HT1080 (cell line): ENCODE data around the gene UBA1. TPM values are rescaled to one million over a fixed set of nuclear protein-coding genes. Genes with fewer than 3 reads are reported as not detected.

ENCODE experiments used
- DNase-seq: peaks from one replicate; pipeline ENCODE4 v3.0.0-alpha.2; 2015; ENCODE audit warnings: low read depth
- total RNA-seq: library from RNA; depleted of rRNA; stranded (reverse); fragments of >200 nt; shearing (Covaris generic); gene quantifications from 2 replicates; pipeline ENCODE4 v1.2.3, GENCODE V29; 2014

The UBA1 gene
- total RNA-seq, 1 experiment from 2014 or later: 212 TPM

DNA sequence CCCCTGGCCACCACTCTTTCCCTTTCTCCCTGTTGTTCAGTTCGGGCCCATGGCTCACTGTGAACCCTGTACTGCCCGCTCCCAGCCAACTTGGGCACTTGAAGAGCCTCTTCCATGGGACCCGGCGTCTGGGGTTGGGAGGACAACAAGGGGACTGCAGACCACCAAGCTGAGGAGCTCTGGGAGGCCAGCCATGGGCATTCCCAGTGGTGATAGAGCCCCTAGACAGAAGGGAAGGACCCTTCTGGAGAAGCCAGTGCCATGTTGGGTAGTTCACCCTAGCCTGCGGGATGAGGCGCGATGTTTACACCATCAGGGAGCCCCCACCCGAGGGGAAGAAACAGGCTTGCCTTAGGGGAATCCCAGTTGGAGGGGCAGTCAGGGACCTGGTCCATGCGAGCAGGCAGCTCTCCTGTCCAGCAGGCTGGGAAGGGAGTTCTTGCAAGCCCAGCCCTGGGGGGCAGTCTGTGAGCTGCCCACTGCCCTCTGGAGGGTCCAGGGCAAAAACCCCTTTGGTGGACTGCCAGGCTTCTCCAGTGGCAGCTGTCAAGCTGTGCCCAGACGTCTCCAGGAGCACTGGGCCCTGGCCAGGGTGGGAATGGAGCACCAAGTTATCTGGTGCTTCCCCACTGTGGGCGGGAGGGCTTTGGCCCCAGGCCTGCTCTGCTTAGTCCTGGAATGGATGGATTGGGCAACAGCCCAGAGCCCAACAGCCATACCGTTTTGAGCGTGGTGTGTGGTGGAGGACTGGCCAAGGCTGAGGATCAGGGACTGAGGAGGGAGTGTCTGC is 23.7 kb upstream of the UBA1 start:
- DNase-seq: no peak

DNA sequence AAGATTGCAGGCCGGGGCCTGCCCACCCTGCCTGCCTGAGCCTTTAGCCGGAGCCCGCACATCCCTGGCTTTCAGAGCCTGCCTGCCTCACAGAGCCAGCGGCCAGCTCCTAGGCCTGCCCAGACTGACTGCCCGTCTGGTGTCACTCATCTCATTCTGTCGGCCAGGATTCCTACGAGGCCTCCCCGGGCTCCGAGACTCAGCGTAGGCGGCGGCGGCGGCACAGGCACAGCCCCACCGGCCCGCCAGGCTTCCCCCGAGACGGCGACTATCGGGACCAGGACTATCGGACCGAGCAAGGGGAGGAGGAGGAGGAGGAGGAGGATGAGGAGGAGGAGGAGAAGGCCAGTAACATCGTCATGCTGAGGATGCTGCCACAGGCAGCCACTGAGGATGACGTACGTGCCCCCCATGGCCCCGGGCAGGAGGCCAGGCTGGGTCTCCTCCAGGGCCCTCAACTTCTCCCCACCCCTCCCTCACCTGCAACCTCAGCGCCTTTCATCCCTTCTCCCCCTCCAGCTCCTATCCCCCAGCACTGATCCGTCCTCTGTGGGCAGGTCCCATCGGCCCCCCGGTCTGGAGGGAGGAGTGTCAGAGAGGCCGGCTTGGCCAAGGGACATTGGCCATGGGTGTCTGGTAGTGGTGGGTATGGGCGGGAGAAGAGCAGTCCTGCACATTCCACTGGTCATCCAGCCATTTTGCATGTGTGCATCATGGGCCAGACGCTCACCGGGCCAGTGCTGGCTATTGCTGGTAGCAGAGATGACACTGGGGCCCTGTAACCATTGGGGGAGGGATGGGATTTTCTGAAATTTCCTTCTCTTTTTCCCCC is 22.6 kb upstream of the UBA1 start:
- DNase-seq: no peak

DNA sequence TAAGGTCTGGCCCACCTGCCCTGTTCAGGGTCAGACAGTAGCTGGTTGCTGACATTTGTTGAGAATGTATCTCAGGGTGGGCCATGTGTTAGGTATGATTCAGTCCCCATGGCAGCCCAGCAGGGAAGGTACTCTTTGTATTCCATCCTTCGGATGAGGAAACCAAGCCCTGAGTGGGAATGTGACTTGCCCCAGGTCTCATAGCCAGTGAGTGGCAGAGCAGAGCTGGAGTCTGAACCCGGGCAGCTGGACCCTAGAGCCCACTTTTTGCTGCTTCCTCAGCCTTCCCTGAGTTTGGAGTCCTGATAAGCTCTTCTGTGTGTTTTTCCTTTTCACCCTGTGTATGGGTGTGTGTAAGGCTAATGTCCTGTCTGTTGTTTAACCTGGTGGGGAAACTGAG is 21.6 kb upstream of the UBA1 start:
- DNase-seq: no peak

DNA sequence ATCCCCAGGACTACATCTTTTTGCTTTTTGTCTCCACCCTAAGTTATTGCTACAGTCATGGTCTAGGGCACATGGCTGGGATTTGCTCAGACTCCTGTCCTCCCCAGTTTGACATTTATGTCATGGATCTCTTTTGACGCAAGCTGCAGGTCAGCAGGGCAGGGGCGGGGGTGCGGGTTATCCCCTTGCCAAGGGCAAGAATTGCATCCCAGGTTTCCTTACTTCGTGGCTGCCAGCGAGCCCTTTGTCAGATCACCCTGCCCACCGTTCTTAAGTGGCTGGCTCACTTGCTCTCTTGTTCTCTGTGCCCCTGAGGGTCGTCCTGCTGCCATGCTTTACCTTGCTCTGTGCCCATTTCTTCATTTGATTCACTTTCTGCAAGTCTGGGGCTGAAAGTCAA is 21.1 kb upstream of the UBA1 start:
- no peak for DNase-seq

DNA sequence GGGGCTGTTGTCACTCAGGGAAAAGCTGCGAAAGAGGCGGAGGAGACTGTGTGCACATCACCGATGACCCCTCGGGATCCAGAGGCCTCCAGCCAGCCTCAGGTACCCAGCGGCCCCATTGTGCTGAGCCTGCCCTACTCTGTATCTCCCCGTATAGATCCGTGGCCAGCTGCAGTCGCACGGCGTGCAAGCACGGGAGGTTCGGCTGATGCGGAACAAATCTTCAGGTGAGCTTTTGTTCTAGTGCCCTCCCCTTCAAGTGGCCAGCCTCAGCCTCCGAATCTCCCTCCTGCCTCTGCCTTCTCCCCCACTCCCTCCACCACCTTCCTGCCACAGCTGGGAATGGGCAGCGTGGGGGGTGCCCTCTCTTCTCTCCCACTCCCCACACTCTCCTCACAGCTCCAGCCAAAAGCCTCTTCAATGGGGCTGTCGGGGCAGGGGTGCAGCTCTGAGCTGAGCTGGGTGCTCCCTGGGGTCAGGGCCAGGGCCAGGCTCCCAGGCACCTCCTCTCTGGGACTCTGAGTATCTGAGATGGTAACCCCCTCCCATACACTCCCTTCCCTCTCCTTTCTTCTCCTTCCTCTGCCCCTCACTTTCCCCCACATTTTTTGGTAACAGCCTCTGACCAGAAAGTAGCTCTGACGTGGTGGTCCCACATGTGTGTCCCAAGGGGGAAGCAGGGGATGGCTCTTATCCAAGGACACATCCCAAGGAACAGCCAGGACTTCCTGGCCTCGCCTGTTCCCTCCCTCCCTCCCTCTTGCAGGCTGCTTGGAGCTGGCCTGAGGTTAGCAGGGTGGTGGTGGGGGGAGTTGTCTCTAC is 20.4 kb upstream of the UBA1 start:
- DNase-seq: no peak

DNA sequence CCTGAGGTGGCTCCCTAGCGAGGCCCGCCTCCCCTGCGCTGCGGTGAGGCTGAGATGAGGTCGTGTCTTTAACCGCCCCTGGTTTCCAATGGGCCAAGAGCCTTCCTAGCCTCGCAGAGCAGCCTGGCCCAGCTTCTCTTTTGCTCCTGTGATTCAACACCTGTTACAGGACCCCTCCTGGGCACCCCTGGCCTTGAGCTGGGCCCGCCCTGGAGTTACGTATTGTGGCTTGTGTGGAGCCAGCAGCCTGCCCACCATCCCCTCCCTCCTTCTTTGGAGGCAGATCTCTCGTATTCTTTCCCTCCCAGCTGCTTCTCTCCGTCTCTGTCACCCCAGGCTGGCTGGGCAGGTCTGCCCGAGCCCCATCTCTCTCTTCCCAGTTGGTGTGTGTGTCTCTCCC is 19.3 kb upstream of the UBA1 start:
- no peak for DNase-seq

DNA sequence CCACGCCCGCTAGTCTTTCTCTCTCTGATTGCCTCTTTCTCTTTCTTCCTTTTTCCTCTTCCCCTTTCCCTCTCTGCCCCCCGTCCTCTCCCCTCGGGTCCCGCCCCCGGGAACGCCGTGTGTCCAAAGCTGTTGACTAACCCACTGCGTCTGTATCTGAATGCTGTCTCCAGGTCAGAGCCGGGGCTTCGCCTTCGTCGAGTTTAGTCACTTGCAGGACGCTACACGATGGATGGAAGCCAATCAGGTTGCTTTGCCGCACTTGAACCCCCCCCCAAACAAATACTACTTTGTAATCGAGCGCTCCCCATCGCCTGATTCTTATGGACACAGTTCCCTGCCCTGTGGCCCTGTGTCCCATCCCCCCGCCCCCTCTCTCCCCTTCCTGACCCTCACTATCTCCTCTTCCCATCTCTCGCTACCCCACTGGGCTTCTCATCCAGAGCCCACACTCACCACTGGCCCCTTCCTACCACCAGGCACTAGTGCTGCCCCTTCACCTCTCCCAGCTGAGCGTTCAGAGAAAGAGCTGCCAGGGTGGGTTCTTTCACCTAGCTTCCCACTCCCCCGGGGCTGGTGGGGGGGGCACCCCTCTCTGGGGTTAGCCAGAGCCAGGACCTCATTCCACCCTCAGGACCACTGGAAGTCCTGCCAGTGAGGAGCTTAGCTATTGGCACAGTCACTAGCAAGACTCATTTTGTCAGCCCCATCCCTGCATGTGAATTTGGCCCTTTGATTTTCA is 18.6 kb upstream of the UBA1 start:
- no peak for DNase-seq

DNA sequence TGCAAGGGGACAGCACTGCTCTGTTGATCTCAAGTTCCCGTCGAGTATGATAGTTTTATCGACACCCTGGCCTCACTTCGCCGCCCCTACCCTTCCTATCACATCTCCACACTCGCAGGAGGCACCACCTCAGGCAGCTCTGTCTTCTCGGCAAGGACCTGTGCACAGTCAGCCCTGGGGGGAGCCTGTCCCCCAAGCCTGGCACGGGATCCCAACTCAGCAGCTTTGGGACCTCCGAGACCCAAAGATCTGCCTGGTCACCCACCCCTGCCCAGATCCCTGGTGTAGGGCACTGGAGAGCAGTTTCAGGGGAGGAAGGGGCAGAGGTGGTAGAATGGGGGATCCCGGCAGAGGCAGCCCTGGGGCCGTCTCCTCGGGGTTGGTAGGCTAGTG is 18.0 kb upstream of the UBA1 start:
- DNase-seq: no peak

DNA sequence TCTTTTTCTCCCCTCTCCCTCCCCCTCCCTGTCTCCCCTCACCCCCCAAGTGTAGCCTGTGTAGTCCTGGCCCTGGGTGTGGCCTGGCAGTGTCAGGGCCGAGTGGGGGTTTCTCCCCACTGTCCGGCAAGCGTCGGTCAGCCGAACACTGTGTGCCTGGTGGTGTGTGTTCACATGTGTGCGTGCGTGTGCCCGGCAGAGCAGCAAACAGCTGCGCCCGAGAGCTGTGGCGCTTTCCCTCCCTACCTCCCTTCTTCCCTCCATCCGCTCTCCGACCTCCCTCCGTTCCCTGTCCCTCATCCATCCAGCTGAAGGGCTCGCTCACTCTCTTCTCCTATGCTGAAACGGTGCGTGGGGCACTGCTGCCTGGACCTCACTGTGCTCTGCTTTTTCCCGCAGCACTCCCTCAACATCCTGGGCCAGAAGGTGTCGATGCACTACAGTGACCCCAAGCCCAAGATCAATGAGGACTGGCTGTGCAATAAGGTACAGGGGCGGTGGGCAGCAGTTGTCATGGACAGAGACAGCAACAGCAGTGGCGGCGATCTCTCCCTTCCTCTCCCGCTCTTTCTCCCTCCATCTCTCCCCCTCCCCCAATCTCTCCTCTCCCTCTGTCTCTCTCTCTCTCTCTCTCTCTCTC is 17.4 kb upstream of the UBA1 start:
- DNase-seq: no peak

DNA sequence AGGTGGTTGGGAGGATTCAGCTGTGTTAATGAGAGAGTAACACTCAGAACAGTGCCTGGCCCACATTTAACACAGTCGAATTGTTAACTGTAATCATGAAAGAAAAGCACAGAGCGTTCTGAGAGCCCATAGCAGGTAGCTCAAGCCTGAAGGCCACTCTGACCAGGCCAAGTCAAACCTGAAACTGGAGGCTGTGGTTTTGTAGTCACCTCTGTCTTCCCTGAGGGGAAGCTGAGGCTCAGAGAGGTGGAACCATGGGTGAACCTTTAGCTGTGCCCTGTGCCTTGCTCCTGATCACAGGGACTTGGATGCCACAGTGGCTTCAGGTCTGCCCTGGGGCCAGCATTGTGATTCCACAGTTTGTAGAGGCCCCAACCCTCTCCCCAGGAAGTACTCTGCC is 16.6 kb upstream of the UBA1 start:
- no peak for DNase-seq

DNA sequence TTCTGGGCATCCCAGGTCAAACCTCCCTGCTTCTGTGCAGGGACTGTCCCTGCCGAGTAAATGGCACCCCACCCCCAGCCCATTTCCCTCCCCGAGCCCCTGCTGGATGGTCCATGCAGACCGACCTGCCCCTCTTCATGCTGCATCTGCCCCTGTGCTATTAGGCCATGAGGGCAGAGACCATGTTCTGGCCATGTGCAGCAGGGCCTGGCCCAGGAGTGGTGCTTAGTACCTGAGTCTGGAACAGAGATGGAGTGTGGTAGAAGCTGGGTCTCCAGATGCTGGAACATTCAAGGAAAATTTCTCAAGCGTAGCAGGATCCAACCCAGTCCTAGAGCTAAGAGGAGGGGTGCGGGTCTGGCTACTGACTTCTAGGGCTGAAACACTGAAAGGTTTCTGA is 15.3 kb upstream of the UBA1 start:
- DNase-seq: no peak

DNA sequence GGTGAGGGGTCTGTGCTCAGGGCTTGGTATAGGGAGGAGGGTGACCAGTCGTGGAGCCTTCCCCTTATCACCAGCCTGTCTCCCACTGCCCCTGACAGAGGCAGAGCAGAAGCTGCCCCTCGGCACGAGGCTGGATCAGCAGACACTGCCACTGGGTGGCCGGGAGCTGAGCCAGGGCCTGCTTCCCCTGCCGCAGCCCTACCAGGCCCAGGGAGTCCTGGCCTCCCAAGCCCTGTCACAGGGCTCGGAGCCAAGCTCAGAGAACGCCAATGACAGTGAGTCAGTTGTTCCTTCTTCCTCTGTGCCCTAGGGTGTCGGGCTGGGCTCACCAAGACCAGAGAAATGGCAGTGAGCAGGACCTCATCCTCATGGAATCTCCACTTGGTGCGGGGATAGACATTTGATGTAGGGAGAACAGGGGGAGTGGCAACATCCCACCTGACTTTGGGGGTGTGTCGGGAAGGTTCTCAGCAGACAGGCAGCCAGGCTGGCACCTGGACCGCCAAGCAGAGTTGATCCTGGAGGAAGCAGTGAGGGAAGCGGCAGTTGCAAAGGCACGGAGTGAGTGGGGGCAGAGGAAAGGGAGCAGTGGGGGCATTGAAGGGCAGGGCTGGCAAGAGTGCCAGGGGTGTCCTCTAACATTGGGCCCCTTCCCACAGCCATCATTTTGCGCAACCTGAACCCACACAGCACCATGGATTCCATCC is 14.3 kb upstream of the UBA1 start:
- DNase-seq: no peak

DNA sequence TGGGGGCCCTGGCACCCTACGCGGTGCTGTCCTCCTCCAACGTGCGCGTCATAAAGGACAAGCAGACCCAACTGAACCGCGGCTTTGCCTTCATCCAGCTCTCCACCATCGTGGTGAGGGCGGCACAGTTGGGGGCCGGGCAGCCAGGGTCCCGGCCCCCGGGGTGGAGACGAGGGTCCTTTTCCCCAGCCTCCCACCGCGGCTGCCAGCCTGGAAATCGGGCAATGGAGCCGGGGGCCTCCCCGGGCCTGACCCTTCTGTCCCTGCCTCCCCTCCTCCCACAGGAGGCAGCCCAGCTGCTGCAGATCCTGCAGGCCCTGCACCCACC is 13.7 kb upstream of the UBA1 start:
- DNase-seq: no peak

DNA sequence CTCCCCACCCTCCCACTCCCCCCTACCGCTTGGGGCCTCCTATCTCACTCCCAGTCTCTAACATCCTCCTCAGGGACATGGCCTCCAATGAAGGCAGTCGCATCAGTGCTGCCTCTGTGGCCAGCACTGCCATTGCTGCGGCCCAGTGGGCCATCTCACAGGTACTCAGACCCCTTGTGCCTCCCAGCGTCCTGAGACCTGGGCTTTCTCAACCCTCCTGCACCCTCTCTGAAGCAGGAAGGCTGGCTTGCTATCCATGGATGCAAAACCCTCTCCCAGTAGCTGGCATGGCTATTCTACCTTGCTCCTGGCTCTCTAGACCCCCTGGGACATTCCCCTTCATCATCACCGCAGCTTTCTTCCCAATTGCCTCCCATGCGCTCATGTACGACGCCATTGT is 13.3 kb upstream of the UBA1 start:
- DNase-seq: no peak

DNA sequence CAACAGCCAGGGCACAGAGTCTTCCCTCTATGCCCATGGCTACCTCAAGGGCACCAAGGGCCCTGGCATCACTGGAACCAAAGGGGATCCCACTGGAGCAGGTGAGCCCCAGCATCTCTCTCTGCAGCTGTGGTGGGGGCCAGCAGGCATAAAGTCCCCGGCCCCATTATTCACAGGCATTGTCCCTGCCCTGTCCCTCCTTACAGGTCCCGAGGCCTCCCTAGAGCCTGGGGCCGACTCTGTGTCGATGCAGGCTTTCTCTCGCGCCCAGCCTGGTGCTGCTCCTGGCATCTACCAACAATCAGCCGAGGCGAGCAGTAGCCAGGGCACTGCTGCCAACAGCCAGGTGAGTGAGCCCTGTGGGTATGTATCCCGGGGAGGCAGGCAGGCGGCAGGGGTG is 12.3 kb upstream of the UBA1 start:
- no peak for DNase-seq

DNA sequence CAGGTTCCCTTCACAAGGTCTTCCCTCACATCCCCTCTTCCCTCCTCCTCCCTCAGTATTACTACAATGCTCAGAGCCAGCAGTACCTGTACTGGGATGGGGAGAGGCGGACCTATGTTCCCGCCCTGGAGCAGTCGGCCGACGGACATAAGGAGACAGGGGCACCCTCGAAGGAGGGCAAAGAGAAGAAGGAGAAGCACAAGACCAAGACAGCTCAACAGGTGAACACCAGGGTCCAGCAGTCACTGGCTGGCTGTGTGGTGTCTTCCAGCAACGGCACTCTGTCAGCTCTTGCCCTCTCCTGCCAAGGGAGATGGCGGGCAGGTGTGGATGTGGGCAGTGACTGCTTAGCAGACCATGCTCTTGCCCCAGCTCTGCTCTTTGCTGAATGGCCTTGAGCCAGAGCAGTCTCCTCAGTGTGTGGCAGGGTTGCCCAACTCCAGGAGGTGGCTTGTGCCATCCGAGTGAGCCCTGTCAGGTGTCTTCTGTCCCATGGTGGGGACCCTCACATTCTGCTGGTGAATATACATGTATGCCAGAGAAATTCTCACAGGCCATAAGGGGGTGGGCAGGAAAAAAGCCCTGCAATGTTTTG is 11.4 kb upstream of the UBA1 start:
- no peak for DNase-seq

DNA sequence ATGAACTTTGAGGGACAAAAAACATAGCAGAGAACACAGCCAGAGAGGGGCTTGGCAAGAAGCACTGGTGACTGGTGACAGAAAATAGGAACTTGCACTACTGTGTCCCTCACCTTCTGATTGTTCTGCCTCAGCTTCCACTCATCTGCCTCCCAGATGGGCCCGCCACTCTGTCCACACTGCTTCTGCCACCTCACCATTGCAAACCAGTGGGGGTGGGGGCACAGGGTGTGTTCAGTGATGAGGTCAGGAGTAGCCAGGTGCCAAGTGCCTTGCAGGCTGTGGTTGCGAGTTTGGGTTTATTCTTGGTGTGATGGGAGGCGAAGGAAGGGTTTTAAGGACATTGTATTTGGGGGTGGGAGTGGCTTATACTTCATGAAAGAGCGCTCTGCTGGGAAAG is 9.1 kb upstream of the UBA1 start:
- DNase-seq: no peak

DNA sequence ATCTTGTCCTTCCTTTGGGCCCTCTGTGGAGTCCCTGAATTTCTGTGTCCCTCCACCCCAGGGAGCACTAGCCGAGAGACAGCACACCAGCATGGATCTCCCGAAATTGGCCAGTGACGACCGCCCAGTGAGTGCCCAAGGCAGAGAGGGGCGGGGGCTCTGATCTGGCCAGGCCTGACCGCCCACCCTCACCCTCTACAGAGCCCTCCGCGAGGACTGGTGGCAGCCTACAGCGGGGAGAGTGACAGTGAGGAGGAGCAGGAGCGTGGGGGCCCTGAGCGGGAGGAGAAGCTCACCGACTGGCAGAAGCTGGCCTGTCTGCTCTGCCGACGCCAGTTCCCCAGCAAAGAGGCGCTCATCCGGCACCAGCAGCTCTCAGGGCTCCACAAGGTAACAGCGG is 8.4 kb upstream of the UBA1 start:
- DNase-seq: no peak

DNA sequence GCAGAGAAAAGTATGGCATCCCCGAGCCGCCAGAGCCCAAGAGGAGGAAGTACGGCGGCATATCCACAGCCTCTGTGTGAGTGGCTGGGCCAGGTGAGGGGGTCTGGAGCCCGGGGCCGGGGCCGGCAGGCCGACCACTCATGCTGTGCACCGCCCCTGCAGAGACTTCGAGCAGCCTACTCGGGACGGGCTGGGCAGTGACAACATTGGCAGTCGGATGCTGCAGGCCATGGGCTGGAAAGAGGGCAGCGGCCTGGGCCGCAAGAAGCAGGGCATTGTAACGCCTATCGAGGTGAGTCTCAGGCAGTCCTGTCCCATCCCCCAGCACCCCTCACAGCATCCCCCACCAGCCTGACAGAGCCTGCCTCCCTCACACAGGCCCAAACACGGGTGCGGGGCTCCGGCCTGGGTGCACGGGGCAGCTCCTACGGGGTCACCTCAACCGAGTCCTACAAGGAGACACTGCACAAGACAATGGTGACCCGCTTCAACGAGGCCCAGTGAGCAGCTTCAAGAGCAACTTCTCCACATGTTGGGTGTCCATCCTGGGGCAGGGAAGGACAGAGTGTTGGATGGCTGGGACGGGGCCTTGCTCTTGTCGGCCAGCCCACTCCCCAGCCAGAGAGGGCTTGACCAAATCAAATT is 7.4 kb upstream of the UBA1 start:
- DNase-seq: no peak
